ENCODE results near the gene SIRPB2.

Gene SIRPB2

DNA sequence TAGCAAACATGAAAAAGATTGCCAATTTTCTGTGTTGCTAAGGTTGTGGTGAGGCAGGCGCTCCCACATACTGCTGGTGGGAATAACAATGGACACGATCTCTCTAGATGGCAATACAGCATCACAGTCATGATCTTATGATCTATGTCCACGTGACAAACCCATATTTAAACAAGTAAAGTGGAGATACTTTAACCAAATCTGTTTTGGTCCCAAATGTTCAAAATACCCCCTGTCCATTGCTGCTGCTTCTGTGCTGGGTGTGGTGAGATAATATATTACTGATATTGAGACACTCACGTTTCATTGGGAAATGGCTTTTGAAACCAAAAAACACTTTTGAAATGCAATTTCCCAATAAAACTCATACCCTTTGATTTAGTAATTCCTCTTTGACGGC, 43.3 kb upstream of the SIRPB2 start:
- no peak overlapping the region for H3K4me3 ChIP-seq (ENCODE audit: low read length)
- no peaks in the 10 kb centered on the region for H3F3A ChIP-seq (ENCODE audit: control insufficient read depth, insufficient read depth)
- no peaks in the 10 kb centered on the region for H3K27me3 ChIP-seq (ENCODE audit: control insufficient read depth, low read length)
- no peaks in the 10 kb centered on the region for H3K9me2 ChIP-seq (replicated peaks; ENCODE audit: control insufficient read depth, low read length)
- TF ChIP-seq, protein P1, sequence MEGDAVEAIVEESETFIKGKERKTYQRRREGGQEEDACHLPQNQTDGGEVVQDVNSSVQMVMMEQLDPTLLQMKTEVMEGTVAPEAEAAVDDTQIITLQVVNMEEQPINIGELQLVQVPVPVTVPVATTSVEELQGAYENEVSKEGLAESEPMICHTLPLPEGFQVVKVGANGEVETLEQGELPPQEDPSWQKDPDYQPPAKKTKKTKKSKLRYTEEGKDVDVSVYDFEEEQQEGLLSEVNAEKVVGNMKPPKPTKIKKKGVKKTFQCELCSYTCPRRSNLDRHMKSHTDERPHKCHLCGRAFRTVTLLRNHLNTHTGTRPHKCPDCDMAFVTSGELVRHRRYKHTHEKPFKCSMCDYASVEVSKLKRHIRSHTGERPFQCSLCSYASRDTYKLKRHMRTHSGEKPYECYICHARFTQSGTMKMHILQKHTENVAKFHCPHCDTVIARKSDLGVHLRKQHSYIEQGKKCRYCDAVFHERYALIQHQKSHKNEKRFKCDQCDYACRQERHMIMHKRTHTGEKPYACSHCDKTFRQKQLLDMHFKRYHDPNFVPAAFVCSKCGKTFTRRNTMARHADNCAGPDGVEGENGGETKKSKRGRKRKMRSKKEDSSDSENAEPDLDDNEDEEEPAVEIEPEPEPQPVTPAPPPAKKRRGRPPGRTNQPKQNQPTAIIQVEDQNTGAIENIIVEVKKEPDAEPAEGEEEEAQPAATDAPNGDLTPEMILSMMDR (IDR thresholded peaks at IDR 0.05; ENCODE audit: low read depth, low read length, poor library complexity, severe bottlenecking), result no peak
- TF ChIP-seq EZH2phosphoT487 (IDR thresholded peaks at IDR 0.05; ENCODE audit: borderline replicate concordance, low read length), result no peak
- H3K36me3 ChIP-seq (ENCODE audit: control insufficient read depth, low read length), result no peaks in the 10 kb centered on the region
- H3K27ac ChIP-seq (ENCODE audit: low read depth, low read length), result no peak overlapping the region
- H3K4me2 ChIP-seq (ENCODE audit: low read length), result no peak overlapping the region
- peaks cover 36% of the 10 kb centered on the region for H3K4me1 ChIP-seq (ENCODE audit: control insufficient read depth, low read length)
- H3K79me2 ChIP-seq (ENCODE audit: control insufficient read depth, low read length), result no peaks in the 10 kb centered on the region
- no peaks in the 10 kb centered on the region for H3K9me3 ChIP-seq (ENCODE audit: control insufficient read depth, insufficient read depth, low read length)
- no peaks in the 10 kb centered on the region for H4K20me1 ChIP-seq (ENCODE audit: control insufficient read depth, insufficient read depth, low read depth, low read length)

DNA sequence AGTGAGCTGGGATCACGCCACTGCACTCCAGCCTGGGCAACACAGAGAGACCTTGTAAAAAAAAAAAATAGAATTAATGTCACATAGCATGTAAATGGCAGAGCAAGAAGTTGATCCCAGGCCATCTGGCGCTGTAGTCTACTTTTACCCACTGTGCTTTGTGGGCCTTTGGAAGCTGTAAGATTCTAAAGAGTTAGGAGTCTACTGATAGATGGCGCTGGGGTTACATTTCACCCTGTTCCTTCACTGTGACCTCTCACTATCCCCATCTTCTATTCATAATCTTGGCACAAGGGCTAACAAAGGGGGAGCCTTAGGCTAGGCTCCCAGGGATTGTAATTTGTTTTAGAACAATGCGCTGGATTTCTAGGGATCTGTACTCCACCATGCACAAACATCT, 41.8 kb upstream of the SIRPB2 start:
- no peaks in the 10 kb centered on the region for H3K27me3 ChIP-seq (ENCODE audit: control insufficient read depth, low read length)
- no peaks in the 10 kb centered on the region for H3F3A ChIP-seq (ENCODE audit: control insufficient read depth, insufficient read depth)
- H3K9me2 ChIP-seq (replicated peaks; ENCODE audit: control insufficient read depth, low read length), result no peaks in the 10 kb centered on the region
- peaks cover 27% of the 10 kb centered on the region for H3K4me1 ChIP-seq (ENCODE audit: control insufficient read depth, low read length)
- H3K79me2 ChIP-seq (ENCODE audit: control insufficient read depth, low read length), result no peaks in the 10 kb centered on the region
- H3K36me3 ChIP-seq (ENCODE audit: control insufficient read depth, low read length), result no peaks in the 10 kb centered on the region
- TF ChIP-seq EZH2phosphoT487 (IDR thresholded peaks at IDR 0.05; ENCODE audit: borderline replicate concordance, low read length), result no peak
- TF ChIP-seq, protein P1 (IDR thresholded peaks at IDR 0.05; ENCODE audit: low read depth, low read length, poor library complexity, severe bottlenecking), result peak; percentile 29
- no peak overlapping the region for H3K4me3 ChIP-seq (ENCODE audit: low read length)
- H4K20me1 ChIP-seq (ENCODE audit: control insufficient read depth, insufficient read depth, low read depth, low read length), result no peaks in the 10 kb centered on the region
- H3K4me2 ChIP-seq (ENCODE audit: low read length), result no peak overlapping the region
- H3K27ac ChIP-seq (ENCODE audit: low read depth, low read length), result no peak overlapping the region
- no peaks in the 10 kb centered on the region for H3K9me3 ChIP-seq (ENCODE audit: control insufficient read depth, insufficient read depth, low read length)

- no peak for TF ChIP-seq EZH2phosphoT487 (IDR thresholded peaks at IDR 0.05; ENCODE audit: borderline replicate concordance, low read length)
- TF ChIP-seq, protein P1 (IDR thresholded peaks at IDR 0.05; ENCODE audit: low read depth, low read length, poor library complexity, severe bottlenecking), result no peak
- H3K4me2 ChIP-seq (ENCODE audit: low read length), result no peak overlapping the region
- H3K9me2 ChIP-seq (replicated peaks; ENCODE audit: control insufficient read depth, low read length), result no peaks in the 10 kb centered on the region
Measured at GRCh38 chr20:1528811-1529210, 37.6 kb upstream of the SIRPB2 start.

More at GRCh38 chr20:1528811-1529210, 37.6 kb upstream of the SIRPB2 start:
- Histone ChIP-seq H3K27ac (ENCODE audit: low read depth, low read length) (no peak overlapping the region), H3K36me3 (ENCODE audit: control insufficient read depth, low read length) (no peaks in the 10 kb centered on the region), H3K79me2 (ENCODE audit: control insufficient read depth, low read length) (no peaks in the 10 kb centered on the region), H3F3A (ENCODE audit: control insufficient read depth, insufficient read depth) (0 out of 2 replicates have a peak, but pooled peaks cover 3% of the 10 kb centered on the region), H3K27me3 (ENCODE audit: control insufficient read depth, low read length) (no peaks in the 10 kb centered on the region), H4K20me1 (ENCODE audit: control insufficient read depth, insufficient read depth, low read depth, low read length) (no peaks in the 10 kb centered on the region), H3K4me1 (ENCODE audit: control insufficient read depth, low read length) (peaks cover 20% of the 10 kb centered on the region), H3K4me3 (ENCODE audit: low read length) (no peak overlapping the region), H3K9me3 (ENCODE audit: control insufficient read depth, insufficient read depth, low read length) (no peaks in the 10 kb centered on the region)

Data from DOHH2 (cell line).